Measurements from ENCODE around the gene RDH8.

Gene RDH8

GRCh38 chr19:10013316-10013715 is at the start of gene RDH8:
Gene RDH8 (plus strand): TSS chr19:10013483. CDS start chr19:10013498, 15 bp downstream.
- DNase-seq (ENCODE audit: low read depth in 2 of 2): no peak

- no peak for DNase-seq (ENCODE audit: low read depth in 2 of 2)
Measured at GRCh38 chr19:9966024-9966423, 47.3 kb upstream of the RDH8 start.

GRCh38 chr19:9966448-9966847 is 46.8 kb upstream of the RDH8 start:
- DNase-seq (ENCODE audit: low read depth in 2 of 2): no peak

- DNase-seq (ENCODE audit: low read depth in 2 of 2): no peak
Measured at GRCh38 chr19:9967326-9967725, 46.0 kb upstream of the RDH8 start.

GRCh38 chr19:9968820-9969687 is 44.2 kb upstream of the RDH8 start:
- DNase-seq (ENCODE audit: low read depth in 2 of 2): no peak

- DNase-seq (ENCODE audit: low read depth in 2 of 2): no peak
Measured at GRCh38 chr19:9969688-9969975, 43.7 kb upstream of the RDH8 start.

GRCh38 chr19:9970481-9970880 is 42.8 kb upstream of the RDH8 start:
- no peak for DNase-seq (ENCODE audit: low read depth in 2 of 2)

- DNase-seq (ENCODE audit: low read depth in 2 of 2): no peak
Measured at GRCh38 chr19:9971166-9971897, 42.0 kb upstream of the RDH8 start.

- no peak for DNase-seq (ENCODE audit: low read depth in 2 of 2)
Measured at GRCh38 chr19:9972103-9972502, 41.2 kb upstream of the RDH8 start.

GRCh38 chr19:9981406-9982260 is 31.6 kb upstream of the RDH8 start:
- no peak for DNase-seq (ENCODE audit: low read depth in 2 of 2)

- no peak for DNase-seq (ENCODE audit: low read depth in 2 of 2)
Measured at GRCh38 chr19:9986787-9987281, 26.4 kb upstream of the RDH8 start.

GRCh38 chr19:9989504-9989903 is 23.8 kb upstream of the RDH8 start:
- DNase-seq (ENCODE audit: low read depth in 2 of 2): no peak

- DNase-seq (ENCODE audit: low read depth in 2 of 2): no peak
Measured at GRCh38 chr19:9991425-9992191, 21.7 kb upstream of the RDH8 start.

GRCh38 chr19:9995084-9995483 is 18.2 kb upstream of the RDH8 start:
- no peak for DNase-seq (ENCODE audit: low read depth in 2 of 2)

- DNase-seq (ENCODE audit: low read depth in 2 of 2): no peak
Measured at GRCh38 chr19:9995999-9996398, 17.3 kb upstream of the RDH8 start.

- DNase-seq (ENCODE audit: low read depth in 2 of 2): no peak
Measured at GRCh38 chr19:9996541-9996940, 16.7 kb upstream of the RDH8 start.

- DNase-seq (ENCODE audit: low read depth in 2 of 2): peak; percentile 31 to 64
Measured at GRCh38 chr19:10000171-10000826, 13.0 kb upstream of the RDH8 start.

- DNase-seq (ENCODE audit: low read depth in 2 of 2): no peak
Measured at GRCh38 chr19:10001899-10002298, 11.4 kb upstream of the RDH8 start.

- no peak for DNase-seq (ENCODE audit: low read depth in 2 of 2)
Measured at GRCh38 chr19:10003271-10003670, 10.0 kb upstream of the RDH8 start.

GRCh38 chr19:10004617-10005016 is 8.7 kb upstream of the RDH8 start:
- DNase-seq (ENCODE audit: low read depth in 2 of 2): no peak
